MCF 10A (cell line): ENCODE data around the gene HCLS1. TPM values are rescaled to one million over a fixed set of nuclear protein-coding genes. Genes with fewer than 3 reads are reported as not detected.

Experiments used
- BruUV-seq: library from RNA; stranded (reverse); fragments of 400-500 nt; replicated peaks from 2 replicates; lab custom pipeline; 2021; lab: Mats Ljungman, UMichigan
- CTCF ChIA-PET: fragments of 300-600 bp; sonication (Branson Sonifier 250); formaldehyde crosslinking; extraction: SDS; loops from one replicate; lab custom pipeline; 2021; ENCODE audit warnings: antibody characterized with exemption, inconsistent platforms; lab: Yijun Ruan, JAX
- POLR2A ChIA-PET: fragments of 300-600, 350-650 bp; sonication (Branson Sonifier 250); formaldehyde crosslinking; extraction: SDS; loops from one replicate; lab custom pipeline; 2020; ENCODE audit warnings: antibody characterized with exemption, inconsistent platforms; lab: Yijun Ruan, JAX
- DNase-seq: peaks from one replicate; pipeline ENCODE4 v3.0.0-alpha.2; 2018; ENCODE audit not compliant: unreplicated experiment
- H3K27ac Mint-ChIP-seq: one replicate; pipeline ENCODE4 v1.8.0; 2022; ENCODE audit warnings: mild to moderate bottlenecking, low read depth, mixed read lengths; ENCODE audit not compliant: unreplicated experiment
- H3K27me3 Mint-ChIP-seq: one replicate; pipeline ENCODE4 v1.8.0; 2022; ENCODE audit warnings: mixed read lengths; ENCODE audit not compliant: insufficient read depth, unreplicated experiment
- H3K36me3 Mint-ChIP-seq: one replicate; pipeline ENCODE4 v1.8.0; 2022; ENCODE audit warnings: mild to moderate bottlenecking, moderate library complexity, mixed read lengths; ENCODE audit not compliant: insufficient read depth, unreplicated experiment
- H3K4me1 Mint-ChIP-seq: one replicate; pipeline ENCODE4 v1.8.0; 2022; ENCODE audit warnings: mixed read lengths; ENCODE audit not compliant: insufficient read depth, unreplicated experiment
- H3K4me3 Mint-ChIP-seq: one replicate; pipeline ENCODE4 v1.8.0; 2022; ENCODE audit warnings: mild to moderate bottlenecking, moderate library complexity, mixed read lengths; ENCODE audit not compliant: unreplicated experiment
- H3K9me3 Mint-ChIP-seq: one replicate; pipeline ENCODE4 v1.8.0; 2022; ENCODE audit warnings: mixed read lengths; ENCODE audit not compliant: unreplicated experiment
- CTCF ChIP-seq: fragments of 200-600 bp; IDR thresholded peaks from one replicate; pipeline ENCODE4 v1.8.0; 2022; ENCODE audit warnings: antibody characterized with exemption, mild to moderate bottlenecking; ENCODE audit not compliant: unreplicated experiment
- intact Hi-C: fragments of 100-400 bp; cut with micrococcal nuclease; formaldehyde crosslinking; loops from 2 replicates; pipeline ENCODE4 v1.14.1; 2022
- total RNA-seq: library from RNA; stranded (reverse); gene quantifications from 2 replicates; pipeline ENCODE4 v1.2.3, GENCODE V29; 2022

HCLS1 gene
- total RNA-seq, 1 experiment from 2014 or later = 1.6 TPM

GRCh38 chr3:121624147-121624899 is 36.4 kb downstream of the HCLS1 start:
- H3K9me3 Mint-ChIP-seq = peaks cover 7% of the 10 kb centered on the region
- peaks cover 6% of the 10 kb centered on the region for H3K36me3 Mint-ChIP-seq
- no peak overlapping the region for H3K27ac Mint-ChIP-seq
- no TSS peak for BruUV-seq
- H3K4me3 Mint-ChIP-seq = no peak overlapping the region
- intact Hi-C loops = no loop called here
- H3K4me1 Mint-ChIP-seq = peaks cover 6% of the 10 kb centered on the region
- no peak for TF ChIP-seq CTCF
- H3K27me3 Mint-ChIP-seq = peaks cover 11% of the 10 kb centered on the region
- DNase-seq = no peak
- POLR2A ChIA-PET = no interaction called here
- CTCF ChIA-PET = interaction anchor here (0.5 to 0.7 kb wide), 2 partner anchors 54 to 592 kb away, joined by 3 read pairs; no protein-coding TSS in a partner anchor

GRCh38 chr3:121621491-121621890 is 39.2 kb downstream of the HCLS1 start:
- Mint-ChIP-seq H3K36me3 (peaks cover 6% of the 10 kb centered on the region), H3K4me1 (peaks cover 6% of the 10 kb centered on the region), H3K27ac (no peak overlapping the region), H3K27me3 (peaks cover 11% of the 10 kb centered on the region), H3K4me3 (no peak overlapping the region), H3K9me3 (peaks cover 7% of the 10 kb centered on the region)
- intact Hi-C loops = no loop called here
- POLR2A ChIA-PET = no interaction called here
- no TSS peak for BruUV-seq
- no peak for DNase-seq
- no peak for TF ChIP-seq CTCF
- CTCF ChIA-PET = interaction anchor here (1.4 kb wide), 1 partner anchor 13 kb away, joined by 4 read pairs; no protein-coding TSS in a partner anchor

GRCh38 chr3:121619691-121620090 is 41.0 kb downstream of the HCLS1 start:
- ChIA-PET CTCF (no interaction called here), POLR2A (no interaction called here)
- Mint-ChIP-seq H3K27ac (no peak overlapping the region), H3K4me1 (peaks cover 6% of the 10 kb centered on the region), H3K4me3 (no peak overlapping the region), H3K36me3 (peaks cover 3% of the 10 kb centered on the region), H3K27me3 (peaks cover 11% of the 10 kb centered on the region), H3K9me3 (peaks cover 7% of the 10 kb centered on the region)
- no peak for TF ChIP-seq CTCF
- intact Hi-C loops = no loop called here
- DNase-seq = no peak
- no TSS peak for BruUV-seq

GRCh38 chr3:121606106-121606505 is 54.6 kb downstream of the HCLS1 start:
- H3K4me3 Mint-ChIP-seq = no peak overlapping the region

More at GRCh38 chr3:121606106-121606505, 54.6 kb downstream of the HCLS1 start:
- Mint-ChIP-seq H3K27ac (no peak overlapping the region), H3K4me1 (no peaks in the 10 kb centered on the region), H3K36me3 (no peaks in the 10 kb centered on the region), H3K9me3 (no peaks in the 10 kb centered on the region), H3K27me3 (no peaks in the 10 kb centered on the region)
- TF ChIP-seq CTCF = no peak
- BruUV-seq = no TSS peak
- CTCF ChIA-PET = interaction anchor here (0.6 to 1.5 kb wide), 2 partner anchors 16 to 25 kb away, joined by 3 read pairs; no protein-coding TSS in a partner anchor
- no peak for DNase-seq
- POLR2A ChIA-PET = no interaction called here
- intact Hi-C loops = no loop called here
